HEK293 (cell line): ENCODE data around the gene MRPS14.

Source experiments
- BCL11A ChIP-seq: fragments of 450-650 bp; formaldehyde crosslinking; IDR thresholded peaks from 2 replicates; pipeline ENCODE4 v1.5.1; 2016; ENCODE audit warnings: low read depth, missing biosample characterization, missing genetic modification characterization
- KLF10 ChIP-seq: fragments of 450-650 bp; IDR thresholded peaks from 2 replicates; pipeline ENCODE4 v1.5.1; 2018; ENCODE audit warnings: missing biosample characterization, mild to moderate bottlenecking, missing genetic modification characterization
- MYNN ChIP-seq: fragments of 450-650 bp; formaldehyde crosslinking; IDR thresholded peaks from 2 replicates; pipeline ENCODE4 v1.5.1; 2016; ENCODE audit warnings: missing biosample characterization, missing genetic modification characterization, borderline replicate concordance
- TSHZ1 ChIP-seq: fragments of 450-650 bp; formaldehyde crosslinking; IDR thresholded peaks from 2 replicates; pipeline ENCODE4 v1.5.1; 2016; ENCODE audit warnings: missing biosample characterization, missing genetic modification characterization, borderline replicate concordance
- YY1 ChIP-seq: fragments of 450-650 bp; formaldehyde crosslinking; IDR thresholded peaks from 2 replicates; pipeline ENCODE4 v1.5.1; 2018; ENCODE audit warnings: missing biosample characterization, missing genetic modification characterization
- ZFP37 ChIP-seq: fragments of 450-650 bp; formaldehyde crosslinking; IDR thresholded peaks from 2 replicates; pipeline ENCODE4 v1.5.1; 2016; ENCODE audit warnings: missing biosample characterization, missing genetic modification characterization
- ZNF239 ChIP-seq: fragments of 450-650 bp; formaldehyde crosslinking; IDR thresholded peaks from 2 replicates; pipeline ENCODE4 v1.5.1; 2016; ENCODE audit warnings: missing biosample characterization, missing genetic modification characterization
- ZNF704 ChIP-seq: fragments of 450-650 bp; formaldehyde crosslinking; IDR thresholded peaks from 2 replicates; pipeline ENCODE4 v1.5.1; 2016; ENCODE audit warnings: missing biosample characterization, missing genetic modification characterization
- TF ChIP-seq, protein P1 (sequence below): fragments of 450-650 bp; formaldehyde crosslinking; IDR thresholded peaks from 2 replicates; pipeline ENCODE4 v1.5.1; 2016; ENCODE audit warnings: missing biosample characterization, missing genetic modification characterization

DNA sequence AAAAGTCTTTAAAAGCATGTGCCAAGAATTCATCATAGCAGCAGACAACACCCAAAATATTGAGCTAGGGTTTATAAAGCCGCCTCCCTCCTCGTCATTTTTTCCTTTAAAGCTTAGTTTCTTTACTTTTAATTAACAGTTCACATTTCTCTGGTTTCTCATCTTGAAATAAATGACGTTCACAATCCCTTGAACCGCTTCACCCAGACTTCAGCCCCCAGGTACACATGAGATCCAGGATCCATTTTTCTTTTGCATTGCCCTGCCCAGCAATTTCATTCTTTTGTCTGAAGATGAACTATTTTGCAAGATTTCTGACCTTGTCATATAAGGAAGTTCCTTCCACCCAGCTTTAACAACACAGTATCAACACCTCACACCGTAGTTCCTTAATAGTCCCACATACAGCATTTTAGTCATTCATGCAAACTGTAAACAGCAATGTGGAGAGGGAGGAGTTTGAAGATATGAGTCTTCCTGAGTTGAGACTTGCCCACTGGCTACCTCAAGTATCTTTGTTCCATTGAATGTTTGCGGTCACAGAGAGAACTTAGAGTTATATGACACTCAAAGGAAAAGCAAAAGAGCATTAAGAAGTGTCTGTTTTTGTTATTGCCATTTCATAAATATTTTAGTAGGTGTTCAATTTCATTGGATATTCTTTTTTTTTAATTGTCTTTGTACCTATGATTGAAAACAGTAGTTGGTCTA lies 58.8 kb downstream of the MRPS14 start:
- TF ChIP-seq BCL11A (tag by site-specific recombination) = no peak
- no peak for TF ChIP-seq ZNF239 (tag by site-specific recombination)
- TF ChIP-seq TSHZ1 (tag by site-specific recombination) = no peak
- no peak for TF ChIP-seq KLF10 (tag by site-specific recombination)
- TF ChIP-seq, protein P1, sequence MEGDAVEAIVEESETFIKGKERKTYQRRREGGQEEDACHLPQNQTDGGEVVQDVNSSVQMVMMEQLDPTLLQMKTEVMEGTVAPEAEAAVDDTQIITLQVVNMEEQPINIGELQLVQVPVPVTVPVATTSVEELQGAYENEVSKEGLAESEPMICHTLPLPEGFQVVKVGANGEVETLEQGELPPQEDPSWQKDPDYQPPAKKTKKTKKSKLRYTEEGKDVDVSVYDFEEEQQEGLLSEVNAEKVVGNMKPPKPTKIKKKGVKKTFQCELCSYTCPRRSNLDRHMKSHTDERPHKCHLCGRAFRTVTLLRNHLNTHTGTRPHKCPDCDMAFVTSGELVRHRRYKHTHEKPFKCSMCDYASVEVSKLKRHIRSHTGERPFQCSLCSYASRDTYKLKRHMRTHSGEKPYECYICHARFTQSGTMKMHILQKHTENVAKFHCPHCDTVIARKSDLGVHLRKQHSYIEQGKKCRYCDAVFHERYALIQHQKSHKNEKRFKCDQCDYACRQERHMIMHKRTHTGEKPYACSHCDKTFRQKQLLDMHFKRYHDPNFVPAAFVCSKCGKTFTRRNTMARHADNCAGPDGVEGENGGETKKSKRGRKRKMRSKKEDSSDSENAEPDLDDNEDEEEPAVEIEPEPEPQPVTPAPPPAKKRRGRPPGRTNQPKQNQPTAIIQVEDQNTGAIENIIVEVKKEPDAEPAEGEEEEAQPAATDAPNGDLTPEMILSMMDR (tag by site-specific recombination) = no peak
- no peak for TF ChIP-seq ZFP37 (tag by site-specific recombination)
- TF ChIP-seq MYNN (tag by site-specific recombination) = no peak
- TF ChIP-seq YY1 (tag by site-specific recombination) = no peak
- no peak for TF ChIP-seq ZNF704
